H1 (cell line): ENCODE data around the gene CBX2. TPM values are rescaled to one million over a fixed set of nuclear protein-coding genes. Genes with fewer than 3 reads are reported as not detected.

Source experiments
- BRCA1 ChIP-seq: IDR thresholded peaks from 2 replicates; pipeline ENCODE4 v1.6.1; 2012; ENCODE audit warnings: low read depth, low read length, improper control_type of control experiment
- CTBP2 ChIP-seq: IDR thresholded peaks from 2 replicates; pipeline ENCODE4 v1.7.0; 2011; ENCODE audit warnings: borderline replicate concordance, mild to moderate bottlenecking, moderate library complexity, mixed read lengths, low read length; ENCODE audit not compliant: insufficient read depth, insufficient read length
- NANOG ChIP-seq: IDR thresholded peaks from 2 replicates; pipeline ENCODE4 v1.6.1; 2011; ENCODE audit warnings: low read length, low read depth, mild to moderate bottlenecking, inconsistent platforms; ENCODE audit not compliant: insufficient read depth, poor library complexity, severe bottlenecking
- TBP ChIP-seq: IDR thresholded peaks from 2 replicates; pipeline ENCODE4 v1.6.1; 2011; ENCODE audit warnings: low read depth, low read length, improper control_type of control experiment
- YY1 ChIP-seq: IDR thresholded peaks from 2 replicates; pipeline ENCODE4 v1.6.1; 2011; ENCODE audit warnings: low read depth, mild to moderate bottlenecking, low read length
- polyA plus RNA-seq, 7 experiments: library from polyadenylated mRNA; depleted of rRNA in 3 of 7; stranded (reverse) in 5 of 7; unstranded in 2 of 7; fragments of >200 nt in 5 of 7; fragments of 200-250 nt in 2 of 7; gene quantifications; 1 replicate in 5 of 7; 2 replicates in 1 of 7; 4 replicates in 1 of 7; pipeline versions ENCODE4 v1.2.1 to v1.2.3, GENCODE V29; 2011 to 2013; ENCODE audit warnings: missing spikeins in 2 of 7, mixed read lengths in 2 of 7
- total RNA-seq: library from RNA; stranded (reverse); fragmentation: NEBNext Ultra II Directional; extraction: Animal tissue kit (Norgen Biotek cat#: 25700); gene quantifications from 2 replicates; pipeline ENCODE4 v1.2.1, GENCODE V29; 2021
- TF ChIP-seq, protein P1 (sequence below): fragments of 300-600 bp; sonication (generic); IDR thresholded peaks from 2 replicates; pipeline ENCODE4 v1.7.1; 2012; ENCODE audit warnings: low read length, moderate library complexity, mild to moderate bottlenecking, inconsistent platforms; ENCODE audit not compliant: insufficient replicate concordance

CBX2 gene
- total and polyA plus RNA-seq, 2 of the 8 experiments (the other 6 are each of a cell fraction or from before 2014, with no cell fraction given): 64.3 to 83.9 TPM

DNA sequence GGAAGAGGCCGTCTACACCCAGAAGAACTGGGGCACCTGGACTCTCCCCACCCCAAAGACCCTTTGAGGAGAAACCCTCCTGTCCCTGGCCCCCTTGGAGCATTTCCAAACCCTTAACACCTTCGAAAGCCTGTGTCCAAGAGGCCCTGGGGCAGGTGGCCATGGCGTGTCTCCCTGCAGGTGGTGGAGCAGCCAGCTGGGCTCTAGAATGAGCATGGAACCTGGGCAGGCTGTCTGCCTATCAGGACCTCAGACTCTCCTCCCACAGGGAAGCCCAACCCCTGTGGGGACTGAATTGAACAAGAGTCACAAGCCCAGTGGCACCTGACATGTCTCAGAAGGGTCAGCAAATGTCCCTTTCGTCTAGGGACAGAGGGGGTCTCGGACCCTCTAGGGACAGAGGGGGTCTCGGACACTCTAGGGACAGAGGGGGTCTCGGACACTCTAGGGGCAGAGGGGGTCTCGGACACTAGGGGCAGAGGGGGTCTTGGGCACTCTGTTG is 52.9 kb downstream of the CBX2 start (continued):
- TF ChIP-seq, protein P1, sequence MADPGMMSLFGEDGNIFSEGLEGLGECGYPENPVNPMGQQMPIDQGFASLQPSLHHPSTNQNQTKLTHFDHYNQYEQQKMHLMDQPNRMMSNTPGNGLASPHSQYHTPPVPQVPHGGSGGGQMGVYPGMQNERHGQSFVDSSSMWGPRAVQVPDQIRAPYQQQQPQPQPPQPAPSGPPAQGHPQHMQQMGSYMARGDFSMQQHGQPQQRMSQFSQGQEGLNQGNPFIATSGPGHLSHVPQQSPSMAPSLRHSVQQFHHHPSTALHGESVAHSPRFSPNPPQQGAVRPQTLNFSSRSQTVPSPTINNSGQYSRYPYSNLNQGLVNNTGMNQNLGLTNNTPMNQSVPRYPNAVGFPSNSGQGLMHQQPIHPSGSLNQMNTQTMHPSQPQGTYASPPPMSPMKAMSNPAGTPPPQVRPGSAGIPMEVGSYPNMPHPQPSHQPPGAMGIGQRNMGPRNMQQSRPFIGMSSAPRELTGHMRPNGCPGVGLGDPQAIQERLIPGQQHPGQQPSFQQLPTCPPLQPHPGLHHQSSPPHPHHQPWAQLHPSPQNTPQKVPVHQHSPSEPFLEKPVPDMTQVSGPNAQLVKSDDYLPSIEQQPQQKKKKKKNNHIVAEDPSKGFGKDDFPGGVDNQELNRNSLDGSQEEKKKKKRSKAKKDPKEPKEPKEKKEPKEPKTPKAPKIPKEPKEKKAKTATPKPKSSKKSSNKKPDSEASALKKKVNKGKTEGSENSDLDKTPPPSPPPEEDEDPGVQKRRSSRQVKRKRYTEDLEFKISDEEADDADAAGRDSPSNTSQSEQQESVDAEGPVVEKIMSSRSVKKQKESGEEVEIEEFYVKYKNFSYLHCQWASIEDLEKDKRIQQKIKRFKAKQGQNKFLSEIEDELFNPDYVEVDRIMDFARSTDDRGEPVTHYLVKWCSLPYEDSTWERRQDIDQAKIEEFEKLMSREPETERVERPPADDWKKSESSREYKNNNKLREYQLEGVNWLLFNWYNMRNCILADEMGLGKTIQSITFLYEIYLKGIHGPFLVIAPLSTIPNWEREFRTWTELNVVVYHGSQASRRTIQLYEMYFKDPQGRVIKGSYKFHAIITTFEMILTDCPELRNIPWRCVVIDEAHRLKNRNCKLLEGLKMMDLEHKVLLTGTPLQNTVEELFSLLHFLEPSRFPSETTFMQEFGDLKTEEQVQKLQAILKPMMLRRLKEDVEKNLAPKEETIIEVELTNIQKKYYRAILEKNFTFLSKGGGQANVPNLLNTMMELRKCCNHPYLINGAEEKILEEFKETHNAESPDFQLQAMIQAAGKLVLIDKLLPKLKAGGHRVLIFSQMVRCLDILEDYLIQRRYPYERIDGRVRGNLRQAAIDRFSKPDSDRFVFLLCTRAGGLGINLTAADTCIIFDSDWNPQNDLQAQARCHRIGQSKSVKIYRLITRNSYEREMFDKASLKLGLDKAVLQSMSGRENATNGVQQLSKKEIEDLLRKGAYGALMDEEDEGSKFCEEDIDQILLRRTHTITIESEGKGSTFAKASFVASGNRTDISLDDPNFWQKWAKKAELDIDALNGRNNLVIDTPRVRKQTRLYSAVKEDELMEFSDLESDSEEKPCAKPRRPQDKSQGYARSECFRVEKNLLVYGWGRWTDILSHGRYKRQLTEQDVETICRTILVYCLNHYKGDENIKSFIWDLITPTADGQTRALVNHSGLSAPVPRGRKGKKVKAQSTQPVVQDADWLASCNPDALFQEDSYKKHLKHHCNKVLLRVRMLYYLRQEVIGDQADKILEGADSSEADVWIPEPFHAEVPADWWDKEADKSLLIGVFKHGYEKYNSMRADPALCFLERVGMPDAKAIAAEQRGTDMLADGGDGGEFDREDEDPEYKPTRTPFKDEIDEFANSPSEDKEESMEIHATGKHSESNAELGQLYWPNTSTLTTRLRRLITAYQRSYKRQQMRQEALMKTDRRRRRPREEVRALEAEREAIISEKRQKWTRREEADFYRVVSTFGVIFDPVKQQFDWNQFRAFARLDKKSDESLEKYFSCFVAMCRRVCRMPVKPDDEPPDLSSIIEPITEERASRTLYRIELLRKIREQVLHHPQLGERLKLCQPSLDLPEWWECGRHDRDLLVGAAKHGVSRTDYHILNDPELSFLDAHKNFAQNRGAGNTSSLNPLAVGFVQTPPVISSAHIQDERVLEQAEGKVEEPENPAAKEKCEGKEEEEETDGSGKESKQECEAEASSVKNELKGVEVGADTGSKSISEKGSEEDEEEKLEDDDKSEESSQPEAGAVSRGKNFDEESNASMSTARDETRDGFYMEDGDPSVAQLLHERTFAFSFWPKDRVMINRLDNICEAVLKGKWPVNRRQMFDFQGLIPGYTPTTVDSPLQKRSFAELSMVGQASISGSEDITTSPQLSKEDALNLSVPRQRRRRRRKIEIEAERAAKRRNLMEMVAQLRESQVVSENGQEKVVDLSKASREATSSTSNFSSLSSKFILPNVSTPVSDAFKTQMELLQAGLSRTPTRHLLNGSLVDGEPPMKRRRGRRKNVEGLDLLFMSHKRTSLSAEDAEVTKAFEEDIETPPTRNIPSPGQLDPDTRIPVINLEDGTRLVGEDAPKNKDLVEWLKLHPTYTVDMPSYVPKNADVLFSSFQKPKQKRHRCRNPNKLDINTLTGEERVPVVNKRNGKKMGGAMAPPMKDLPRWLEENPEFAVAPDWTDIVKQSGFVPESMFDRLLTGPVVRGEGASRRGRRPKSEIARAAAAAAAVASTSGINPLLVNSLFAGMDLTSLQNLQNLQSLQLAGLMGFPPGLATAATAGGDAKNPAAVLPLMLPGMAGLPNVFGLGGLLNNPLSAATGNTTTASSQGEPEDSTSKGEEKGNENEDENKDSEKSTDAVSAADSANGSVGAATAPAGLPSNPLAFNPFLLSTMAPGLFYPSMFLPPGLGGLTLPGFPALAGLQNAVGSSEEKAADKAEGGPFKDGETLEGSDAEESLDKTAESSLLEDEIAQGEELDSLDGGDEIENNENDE: no peak
- TF ChIP-seq TBP (no peak), CTBP2 (no peak), BRCA1 (no peak), YY1 (no peak), NANOG (no peak)
- TF ChIP-seq, all 59 proteins: peak for 0
